ENCODE results near the gene ROBO1. TPM values are rescaled to one million over a fixed set of nuclear protein-coding genes. Genes with fewer than 3 reads are reported as not detected.

The ROBO1 gene
- 1 to 10 TPM; 1.1 to 7.2 (median 4.3) TPM for total RNA-seq
- long read RNA-seq, partial matches to known transcripts: 1 of 1 reads
- long read RNA-seq, other reads (novel, unspliced or antisense): 0 of 1 reads

GRCh38 chr3:79767905-79768267 is at the start of gene ROBO1:
ROBO1 (minus strand) TSS chr3:79767998.
- Histone ChIP-seq H3K27me3 (peaks cover 0 to 9% of the 10 kb centered on the region in 2 donors), H3K4me3 (no peak within 1 kb of the TSS), H3K4me1 (peaks cover 0 to 4% (median 0%) of the 10 kb centered on the region in 4 donors)

DNA sequence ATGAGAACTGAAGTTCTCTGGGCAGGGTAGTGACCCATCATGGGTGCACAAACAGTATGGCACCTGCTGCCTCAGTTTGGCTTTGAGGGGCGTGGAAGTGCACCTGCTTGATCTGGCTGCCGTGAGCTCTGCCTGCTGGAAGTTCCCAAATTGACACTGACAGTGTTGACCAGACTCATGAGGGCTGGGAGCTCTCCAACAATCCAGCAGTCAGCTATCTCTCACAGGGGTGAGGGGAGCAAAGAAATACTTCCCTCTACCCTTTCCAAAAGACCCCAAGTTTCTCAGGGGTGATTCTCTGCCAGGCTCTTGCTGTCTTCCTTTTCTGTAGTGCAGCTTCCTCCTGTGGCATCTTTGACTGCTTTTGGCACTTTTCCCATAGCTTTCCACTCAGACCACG is 49.4 kb upstream of the ROBO1 start:
- peaks cover 0 to 7% (median 0%) of the 10 kb centered on the region in 4 donors for H3K9me3 ChIP-seq
- WGBS (ENCODE audit: insufficient coverage, low coverage, low lambda C conversion rate, missing lambda C conversion rate): 41% methylated on average over 2 of the region's 3 CpGs
- intact Hi-C loops (cut with DNase I): no loop called here
- no peaks in the 10 kb centered on the region for H3K4me1 ChIP-seq
- no peak overlapping the region for H3K27ac ChIP-seq
- H3K36me3 ChIP-seq: no peaks in the 10 kb centered on the region
- ATAC-seq (no peak), DNase-seq (no peak)
- no peaks in the 10 kb centered on the region for H3K27me3 ChIP-seq
- no peak overlapping the region for H3K4me3 ChIP-seq
- TF ChIP-seq, protein P1, sequence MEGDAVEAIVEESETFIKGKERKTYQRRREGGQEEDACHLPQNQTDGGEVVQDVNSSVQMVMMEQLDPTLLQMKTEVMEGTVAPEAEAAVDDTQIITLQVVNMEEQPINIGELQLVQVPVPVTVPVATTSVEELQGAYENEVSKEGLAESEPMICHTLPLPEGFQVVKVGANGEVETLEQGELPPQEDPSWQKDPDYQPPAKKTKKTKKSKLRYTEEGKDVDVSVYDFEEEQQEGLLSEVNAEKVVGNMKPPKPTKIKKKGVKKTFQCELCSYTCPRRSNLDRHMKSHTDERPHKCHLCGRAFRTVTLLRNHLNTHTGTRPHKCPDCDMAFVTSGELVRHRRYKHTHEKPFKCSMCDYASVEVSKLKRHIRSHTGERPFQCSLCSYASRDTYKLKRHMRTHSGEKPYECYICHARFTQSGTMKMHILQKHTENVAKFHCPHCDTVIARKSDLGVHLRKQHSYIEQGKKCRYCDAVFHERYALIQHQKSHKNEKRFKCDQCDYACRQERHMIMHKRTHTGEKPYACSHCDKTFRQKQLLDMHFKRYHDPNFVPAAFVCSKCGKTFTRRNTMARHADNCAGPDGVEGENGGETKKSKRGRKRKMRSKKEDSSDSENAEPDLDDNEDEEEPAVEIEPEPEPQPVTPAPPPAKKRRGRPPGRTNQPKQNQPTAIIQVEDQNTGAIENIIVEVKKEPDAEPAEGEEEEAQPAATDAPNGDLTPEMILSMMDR (IDR thresholded peaks at IDR 0.05): no peak
- no peak for TF ChIP-seq POLR2A (IDR thresholded peaks at IDR 0.05)

More at GRCh38 chr3:79767905-79768267, at the start of gene ROBO1:
- Histone ChIP-seq H3K36me3 (no peaks in the 10 kb centered on the region), H3K9me3 (no peaks in the 10 kb centered on the region), H3K27ac (no peak within 1 kb of the TSS)
- ATAC-seq (no peak), DNase-seq (no peak)
- intact Hi-C loops (cut with DNase I): no loop called here
- TF ChIP-seq POLR2A (IDR thresholded peaks at IDR 0.05): no peak
- TF ChIP-seq, protein P1 (IDR thresholded peaks at IDR 0.05): no peak
- WGBS (ENCODE audit: insufficient coverage, low coverage, low lambda C conversion rate, missing lambda C conversion rate): 5% methylated on average over 12 of the region's 12 CpGs

DNA sequence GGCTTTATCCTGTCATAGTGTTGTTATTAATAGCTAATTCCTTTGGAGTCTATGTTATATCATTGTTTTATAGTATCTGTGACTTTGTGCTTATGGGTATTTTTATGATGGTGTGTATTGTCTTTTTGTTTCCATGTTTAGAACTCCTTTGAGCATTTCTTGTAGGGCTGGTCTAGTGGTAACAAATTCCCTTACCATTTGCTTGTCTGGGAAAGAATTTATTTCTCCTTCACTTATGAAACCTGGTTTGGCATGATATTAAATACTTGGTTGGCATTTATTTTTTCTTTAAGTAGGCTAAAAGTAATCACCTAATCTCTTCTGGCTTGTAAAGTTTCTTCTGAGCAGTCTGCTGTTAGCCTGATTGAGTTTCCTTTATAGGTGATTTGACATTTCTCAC is 47.7 kb upstream of the ROBO1 start:
- peaks cover 0 to 7% (median 0%) of the 10 kb centered on the region in 4 donors for H3K9me3 ChIP-seq

GRCh38 chr3:79810581-79810980 is 42.8 kb upstream of the ROBO1 start:
- TF ChIP-seq, protein P1 (IDR thresholded peaks at IDR 0.05): no peak
- TF ChIP-seq POLR2A (IDR thresholded peaks at IDR 0.05): no peak
- DNase-seq: no peak
- 33% methylated on average over 1 of the region's 1 CpG for WGBS (ENCODE audit: insufficient coverage, low coverage, low lambda C conversion rate, missing lambda C conversion rate)
- no peak for ATAC-seq
- no peak overlapping the region for H3K4me3 ChIP-seq
- no peaks in the 10 kb centered on the region for H3K36me3 ChIP-seq
- H3K4me1 ChIP-seq: no peaks in the 10 kb centered on the region
- no peak overlapping the region for H3K27ac ChIP-seq
- H3K9me3 ChIP-seq: peaks cover 0 to 3% (median 0%) of the 10 kb centered on the region in 4 donors
- no peaks in the 10 kb centered on the region for H3K27me3 ChIP-seq
- intact Hi-C loops (cut with DNase I): no loop called here

More for the DNA sequence above, 47.7 kb upstream of the ROBO1 start:
- intact Hi-C loops (cut with DNase I): no loop called here
- TF ChIP-seq POLR2A (IDR thresholded peaks at IDR 0.05): no peak
- TF ChIP-seq, protein P1 (IDR thresholded peaks at IDR 0.05): no peak
- H3K4me1 ChIP-seq: no peaks in the 10 kb centered on the region
- DNase-seq: no peak
- H3K27ac ChIP-seq: no peak overlapping the region
- H3K27me3 ChIP-seq: no peaks in the 10 kb centered on the region
- H3K4me3 ChIP-seq: no peak overlapping the region
- no peaks in the 10 kb centered on the region for H3K36me3 ChIP-seq
- ATAC-seq: no peak

GRCh38 chr3:79810092-79810491 is 42.3 kb upstream of the ROBO1 start:
- no peaks in the 10 kb centered on the region for H3K4me1 ChIP-seq
- 53% methylated on average over 3 of the region's 3 CpGs for WGBS (ENCODE audit: insufficient coverage, low coverage, low lambda C conversion rate, missing lambda C conversion rate)
- no peaks in the 10 kb centered on the region for H3K27me3 ChIP-seq
- no peak for DNase-seq
- TF ChIP-seq POLR2A (IDR thresholded peaks at IDR 0.05): no peak
- TF ChIP-seq, protein P1 (IDR thresholded peaks at IDR 0.05): no peak
- intact Hi-C loops (cut with DNase I): no loop called here
- H3K36me3 ChIP-seq: no peaks in the 10 kb centered on the region
- no peaks in the 10 kb centered on the region for H3K9me3 ChIP-seq
- H3K4me3 ChIP-seq: no peak overlapping the region
- no peak overlapping the region for H3K27ac ChIP-seq
- no peak for ATAC-seq

All from right lobe of liver (tissue), 6 donors.